ENCODE measurements around the gene LOXHD1. TPM values are rescaled to one million over a fixed set of nuclear protein-coding genes. Genes with fewer than 3 reads are reported as not detected.

LOXHD1 gene
- total and polyA plus RNA-seq, 2 of the 13 experiments (the other 11 are each of a cell fraction or from before 2014, with no cell fraction given): not detected

DNA sequence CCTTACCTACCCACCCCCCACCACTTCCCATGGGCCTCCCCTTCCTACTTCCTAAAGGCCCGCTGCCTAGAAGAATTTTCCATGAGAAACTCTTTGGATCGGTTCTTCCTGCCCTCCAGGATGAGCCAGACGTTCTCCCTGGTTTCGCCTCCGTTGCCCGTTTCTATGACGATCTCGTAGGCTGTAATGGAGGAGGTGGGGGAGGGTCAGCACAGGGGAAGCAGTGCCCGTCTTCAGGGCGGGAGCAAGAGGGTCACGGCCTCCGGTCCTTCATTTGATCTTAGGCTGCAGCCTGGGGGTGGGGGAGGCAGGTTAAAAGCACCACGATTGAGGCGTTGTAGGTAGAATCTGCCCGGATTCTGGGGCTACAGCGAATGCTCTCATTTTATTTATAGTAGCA is 172.0 kb downstream of the LOXHD1 start:
- Histone ChIP-seq H3K4me3 (replicated peaks in 1 of 3; ENCODE audit: insufficient read depth in 1 of 3, low read depth in 2 of 3, low read length in 3 of 3) (no peak overlapping the region), H3K9ac (ENCODE audit: insufficient read depth, low read depth, low read length) (no peak overlapping the region), H3K36me3 (replicated peaks in 1 of 2; ENCODE audit: control insufficient read depth in 1 of 2, insufficient read depth in 2 of 2, low read length in 2 of 2) (no peaks in the 10 kb centered on the region), H3K9me3 (ENCODE audit: low read length) (no peaks in the 10 kb centered on the region), H3K79me2 (ENCODE audit: insufficient read depth, low read length) (no peaks in the 10 kb centered on the region), H3K27ac (ENCODE audit: extremely low read length, insufficient read depth, low read length) (no peak overlapping the region), H2AFZ (ENCODE audit: low read length) (no peak overlapping the region), H4K20me1 (ENCODE audit: insufficient read depth, low read length) (no peaks in the 10 kb centered on the region), H3K4me2 (ENCODE audit: low read depth, low read length) (no peak overlapping the region), H3K27me3 (ENCODE audit: control insufficient read depth in 1 of 2, insufficient read depth in 2 of 2, low read length in 2 of 2) (peaks cover 0 to 12% of the 10 kb centered on the region in 2 experiments; a peak in 2 of 5 replicates), H3K4me1 (ENCODE audit: insufficient read depth, low read length) (no peaks in the 10 kb centered on the region)
- FAIRE-seq: no peak
- no peak for ATAC-seq
- intact Hi-C loops (cut with micrococcal nuclease; ENCODE audit: unreplicated experiment): no loop called here
- CTCF ChIA-PET (ENCODE audit: low intra/inter-chr PET ratio, low total read pairs): no interaction called here
- in situ Hi-C loops (cut with HindIII; ENCODE audit: extremely low pct_ligation_motif_present, low pct_unique_long_range_greater_than_20kb): loop anchor here (5.0 to 25.0 kb wide), 2 partner anchors 203 to 348 kb away; no protein-coding TSS in a partner anchor
- POLR2A ChIA-PET: no interaction called here
- no peak for DNase-seq (ENCODE audit: low spot score)
- TF ChIP-seq ZNF761 (CRISPR knock-in tag; conservative IDR thresholded peaks at IDR 0.05): no peak
- no peak for TF ChIP-seq ARNT2 (CRISPR knock-in tag; IDR thresholded peaks at IDR 0.05; ENCODE audit: low read depth)
- TF ChIP-seq ZBTB14 (CRISPR knock-in tag; IDR thresholded peaks at IDR 0.05): no peak
- TF ChIP-seq ZMYM3 (CRISPR knock-in tag; IDR thresholded peaks at IDR 0.05): no peak
- no TSS peak for BruUV-seq (replicated peaks)
- WGBS (ENCODE audit: low lambda C conversion rate): 8% methylated on average over 10 of the region's 16 CpGs

- Histone ChIP-seq H3K36me3 (replicated peaks in 1 of 2; ENCODE audit: control insufficient read depth in 1 of 2, insufficient read depth in 2 of 2, low read length in 2 of 2) (no peaks in the 10 kb centered on the region), H3K9ac (ENCODE audit: insufficient read depth, low read depth, low read length) (no peak overlapping the region), H4K20me1 (ENCODE audit: insufficient read depth, low read length) (no peaks in the 10 kb centered on the region), H3K79me2 (ENCODE audit: insufficient read depth, low read length) (no peaks in the 10 kb centered on the region), H3K4me2 (ENCODE audit: low read depth, low read length) (no peak overlapping the region), H2AFZ (ENCODE audit: low read length) (no peak overlapping the region), H3K27ac (ENCODE audit: extremely low read length, insufficient read depth, low read length) (no peak overlapping the region), H3K4me1 (ENCODE audit: insufficient read depth, low read length) (no peaks in the 10 kb centered on the region), H3K4me3 (replicated peaks in 1 of 3; ENCODE audit: insufficient read depth in 1 of 3, low read depth in 2 of 3, low read length in 3 of 3) (no peak overlapping the region), H3K27me3 (ENCODE audit: control insufficient read depth in 1 of 2, insufficient read depth in 2 of 2, low read length in 2 of 2) (peaks cover 0 to 11% of the 10 kb centered on the region in 2 experiments; a peak in 2 of 5 replicates), H3K9me3 (ENCODE audit: low read length) (no peaks in the 10 kb centered on the region)
- BruUV-seq (replicated peaks): no TSS peak
- ATAC-seq (no peak), FAIRE-seq (no peak), DNase-seq (ENCODE audit: low spot score) (no peak)
- POLR2A ChIA-PET: no interaction called here
- TF ChIP-seq ZNF232 (CRISPR knock-in tag; IDR thresholded peaks at IDR 0.05; ENCODE audit: borderline replicate concordance) (no peak), U2AF2 (IDR thresholded peaks at IDR 0.05; ENCODE audit: low read depth, low read length) (no peak), ZNF296 (CRISPR knock-in tag; conservative IDR thresholded peaks at IDR 0.05) (no peak), PRDM10 (CRISPR knock-in tag; IDR thresholded peaks at IDR 0.05; ENCODE audit: low read depth) (no peak), EED (CRISPR knock-in tag; IDR thresholded peaks at IDR 0.05) (no peak)
- CTCF ChIA-PET (ENCODE audit: low intra/inter-chr PET ratio, low total read pairs): no interaction called here
- 0% methylated on average over 1 of the region's 1 CpG for WGBS (ENCODE audit: low lambda C conversion rate)
- in situ Hi-C loops (cut with HindIII; ENCODE audit: extremely low pct_ligation_motif_present, low pct_unique_long_range_greater_than_20kb) (loop anchor here (5.0 to 25.0 kb wide), 2 partner anchors 201 to 346 kb away; no protein-coding TSS in a partner anchor), intact Hi-C loops (cut with micrococcal nuclease; ENCODE audit: unreplicated experiment) (no loop called here)
Measured at GRCh38 chr18:46482831-46483230, 174.2 kb downstream of the LOXHD1 start.
